HG03039 (cell line): ENCODE results near the gene ARID2.

Experiments used
- ATAC-seq: cut with Tn5 transposase; IDR thresholded peaks from one replicate; pipeline ENCODE4 v1.9.1; 2021; ENCODE audit warnings: mild to moderate bottlenecking, moderate library complexity; ENCODE audit not compliant: unreplicated experiment

Gene ARID2

DNA sequence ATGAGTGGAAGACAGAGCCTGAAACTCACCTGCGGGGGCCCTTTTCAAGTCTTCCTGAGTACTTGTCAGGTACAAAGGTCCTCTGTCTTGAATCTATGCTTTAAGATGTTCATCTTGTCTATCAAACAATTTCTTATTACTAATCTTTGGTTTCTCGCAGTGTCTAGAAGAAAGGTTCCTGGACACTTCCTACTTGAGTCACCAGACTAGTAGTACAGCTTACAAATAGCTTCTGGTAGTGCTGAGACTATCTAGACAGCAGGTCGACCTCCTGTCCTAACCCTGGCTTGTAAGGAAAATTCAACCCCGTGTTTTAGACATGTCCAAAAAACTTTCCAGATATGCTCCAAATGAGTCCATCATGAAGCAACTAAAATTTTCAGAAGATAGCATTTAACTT, 11.2 kb upstream of the ARID2 start:
- ATAC-seq = no peak

DNA sequence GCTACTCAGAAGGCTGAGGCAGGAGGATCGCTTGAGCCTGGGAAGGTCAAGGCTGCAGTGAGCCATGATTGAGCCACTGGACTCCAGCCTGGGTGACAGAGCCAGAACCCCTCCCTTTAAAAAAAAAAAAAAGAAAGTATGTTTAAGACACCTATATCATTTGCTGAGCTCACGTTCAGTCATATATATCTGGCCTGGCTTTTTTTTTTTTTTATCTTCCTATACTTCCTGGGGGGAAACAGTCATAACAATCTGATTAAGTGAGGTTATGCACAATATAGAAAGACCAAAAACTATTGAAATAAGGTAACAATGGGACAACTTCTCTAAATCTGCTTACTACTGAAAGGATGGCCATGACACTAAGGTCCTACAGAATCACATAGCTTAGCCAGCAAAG, 9.4 kb upstream of the ARID2 start:
- ATAC-seq = no peak

DNA sequence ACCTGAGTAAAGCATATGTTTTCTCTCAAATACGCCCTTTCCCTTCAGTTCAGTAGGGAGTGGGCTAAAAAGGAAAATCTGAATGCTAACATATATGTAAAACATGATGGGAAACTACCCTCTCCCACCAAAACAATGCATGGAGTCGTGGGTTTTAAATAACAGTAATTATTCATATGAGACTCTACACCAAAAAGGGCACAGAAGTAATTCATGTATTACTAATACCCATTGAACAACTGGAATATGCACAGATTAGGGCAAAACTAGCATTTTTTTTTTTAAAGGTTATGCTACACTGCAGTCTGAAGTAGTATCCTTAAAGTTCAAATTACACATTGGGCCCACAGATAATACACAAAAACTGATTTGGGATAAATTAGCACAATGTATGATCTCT, 8.1 kb upstream of the ARID2 start:
- ATAC-seq = no peak

DNA sequence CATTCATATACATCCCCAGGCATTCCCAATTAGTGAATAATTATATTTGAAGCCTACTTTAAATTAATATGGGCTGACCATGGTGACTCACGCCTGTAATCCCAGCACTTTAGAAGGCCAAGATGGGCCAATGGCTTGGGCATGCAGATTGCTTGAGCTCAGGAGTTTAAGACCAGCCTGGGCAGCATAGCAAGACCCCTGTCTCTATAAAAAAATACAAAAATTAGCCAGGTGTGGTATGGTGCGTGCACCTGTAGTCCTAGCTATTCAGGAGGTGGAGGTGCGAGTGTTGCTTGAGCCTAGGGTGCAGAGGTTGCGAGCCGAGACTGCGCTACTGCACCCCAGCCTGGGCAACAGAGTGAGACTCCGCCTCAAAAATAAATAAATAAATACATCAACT, 7.6 kb upstream of the ARID2 start:
- no peak for ATAC-seq

DNA sequence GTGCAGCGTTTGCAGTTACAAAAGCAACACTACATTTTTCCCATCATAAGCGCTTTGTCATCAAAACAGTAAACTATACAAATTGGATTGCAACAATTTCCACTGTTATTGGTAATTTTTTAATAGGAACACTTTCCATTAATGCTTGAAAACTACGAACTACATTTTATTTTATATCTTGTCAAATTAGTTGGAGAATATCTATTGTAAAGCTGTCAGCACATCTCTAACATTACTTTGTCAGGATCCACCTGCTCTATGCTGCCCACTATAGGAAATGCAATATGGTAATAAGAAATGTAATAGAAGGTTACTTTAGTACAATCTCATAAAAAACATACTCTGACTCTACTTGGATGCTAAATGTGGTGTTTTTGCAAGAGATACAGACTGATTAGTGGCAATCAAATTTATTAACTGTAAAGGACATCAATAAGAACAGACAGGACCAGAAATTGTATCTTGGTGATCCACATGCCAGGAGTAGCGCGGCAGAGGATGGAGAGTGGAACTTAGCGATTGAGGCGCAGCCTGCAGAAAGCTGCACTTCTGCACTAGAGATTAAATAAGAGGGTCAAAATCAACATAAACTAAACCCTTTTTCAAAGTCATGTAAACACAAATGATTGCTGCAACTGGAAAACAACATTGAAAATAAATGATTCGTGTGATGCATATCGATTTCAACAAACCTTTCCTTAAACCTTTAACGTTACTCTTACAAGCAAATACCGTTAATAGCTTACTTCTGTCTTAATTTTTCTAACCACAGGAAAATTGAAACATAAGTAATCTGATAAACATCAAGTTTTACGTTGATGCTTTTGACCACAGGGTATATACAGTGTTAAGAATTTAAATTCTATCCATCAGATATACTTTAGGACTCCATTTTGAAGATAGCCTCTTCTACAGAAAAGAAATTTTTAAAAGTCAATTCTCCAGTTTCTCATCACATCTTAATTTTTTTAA, 3.6 kb upstream of the ARID2 start:
- no peak for ATAC-seq

DNA sequence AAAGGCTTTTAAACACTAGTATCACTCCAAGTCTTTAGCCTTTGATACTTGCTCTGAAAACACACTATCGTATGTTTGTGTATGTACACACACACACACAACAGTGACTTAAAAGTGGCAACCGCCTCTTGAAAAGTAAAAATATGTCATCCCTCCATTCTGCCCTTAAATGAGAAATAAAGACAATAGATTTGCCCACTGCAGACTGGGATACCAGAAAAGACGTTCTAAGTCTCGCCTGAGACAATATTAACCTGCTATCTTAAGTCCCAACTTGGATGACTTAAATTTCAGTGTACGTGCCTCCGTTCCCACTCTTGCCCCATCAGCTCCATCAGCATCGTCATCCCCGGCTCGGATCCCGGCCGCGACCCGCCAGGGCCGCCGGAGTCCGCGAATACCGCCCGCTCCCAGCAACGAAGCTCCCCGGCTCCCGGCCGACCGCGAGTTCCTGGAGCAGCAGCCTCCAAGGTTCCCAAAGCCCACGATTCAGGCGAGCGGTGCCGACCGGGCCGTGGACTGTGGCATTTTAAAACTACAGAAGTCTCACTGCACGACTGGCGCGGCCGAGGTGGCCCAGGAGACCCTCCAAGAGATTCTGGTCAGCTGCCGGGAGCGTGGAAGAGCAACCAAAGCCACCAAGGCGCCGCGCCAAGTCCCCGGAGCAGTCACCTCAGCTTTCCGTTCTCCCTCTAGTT, 2.8 kb upstream of the ARID2 start:
- ATAC-seq = no peak

DNA sequence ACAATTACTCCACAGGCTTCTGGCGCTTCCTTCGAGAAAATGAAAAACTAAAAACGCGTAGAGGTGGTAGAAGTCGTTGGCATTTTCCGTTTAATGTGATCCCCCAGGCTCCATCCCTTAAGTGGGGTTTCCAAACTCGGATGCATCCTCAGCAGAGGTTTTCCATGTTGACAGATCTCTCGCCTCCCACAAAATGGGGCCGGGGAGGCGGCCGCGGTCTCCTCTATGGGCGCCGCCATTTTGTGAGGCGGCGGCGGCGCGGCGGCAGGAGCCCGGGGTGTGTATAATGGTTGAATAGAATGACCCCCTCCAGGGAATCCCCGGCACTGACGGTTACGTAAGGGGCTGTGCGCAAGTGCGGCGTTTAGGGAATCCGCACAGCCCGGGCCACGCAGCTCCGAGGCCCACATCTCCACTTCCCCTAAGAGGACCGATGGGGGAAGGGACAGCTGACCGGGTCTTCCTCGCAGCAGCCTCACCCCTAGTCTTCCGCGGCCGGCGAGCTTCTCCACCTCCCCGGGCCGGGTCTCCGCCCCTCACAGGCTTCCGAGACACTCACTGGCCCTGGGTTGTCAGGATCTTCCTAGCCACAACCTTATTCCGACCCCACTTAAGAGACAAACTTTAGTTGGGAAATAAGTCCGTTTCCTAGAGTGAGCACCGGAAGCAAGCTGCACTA, 2.1 kb upstream of the ARID2 start:
- peak; percentile 52 for ATAC-seq

DNA sequence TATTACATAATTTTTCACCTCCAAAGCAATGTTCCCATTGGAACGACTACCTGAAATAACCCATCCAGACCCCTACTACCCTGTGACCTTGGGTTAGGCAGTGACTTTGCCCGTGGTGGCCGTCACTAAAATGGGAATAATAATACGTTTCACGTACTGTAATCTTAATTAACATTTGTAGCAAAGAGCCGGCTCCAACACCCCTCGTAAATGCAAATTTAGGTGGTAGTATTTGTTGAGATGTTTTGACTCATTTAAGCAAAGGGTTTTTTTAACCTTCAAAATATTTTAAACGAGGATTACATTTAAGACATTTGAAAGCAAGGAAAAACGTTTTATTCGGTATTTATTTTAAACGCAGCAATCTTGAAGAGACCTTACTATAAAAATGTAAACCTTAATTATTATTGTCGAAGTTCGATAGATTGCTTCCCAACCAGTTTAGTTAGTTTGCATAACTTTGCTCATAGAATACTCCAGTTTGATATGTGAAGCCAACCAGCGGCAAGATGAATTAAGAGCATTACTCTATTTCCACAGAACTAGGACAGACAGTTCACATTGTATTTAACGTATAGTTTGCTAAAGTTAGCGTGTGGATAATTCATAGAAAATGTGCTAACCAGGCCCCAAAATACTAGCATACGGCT, 1.4 kb upstream of the ARID2 start:
- no peak for ATAC-seq

DNA sequence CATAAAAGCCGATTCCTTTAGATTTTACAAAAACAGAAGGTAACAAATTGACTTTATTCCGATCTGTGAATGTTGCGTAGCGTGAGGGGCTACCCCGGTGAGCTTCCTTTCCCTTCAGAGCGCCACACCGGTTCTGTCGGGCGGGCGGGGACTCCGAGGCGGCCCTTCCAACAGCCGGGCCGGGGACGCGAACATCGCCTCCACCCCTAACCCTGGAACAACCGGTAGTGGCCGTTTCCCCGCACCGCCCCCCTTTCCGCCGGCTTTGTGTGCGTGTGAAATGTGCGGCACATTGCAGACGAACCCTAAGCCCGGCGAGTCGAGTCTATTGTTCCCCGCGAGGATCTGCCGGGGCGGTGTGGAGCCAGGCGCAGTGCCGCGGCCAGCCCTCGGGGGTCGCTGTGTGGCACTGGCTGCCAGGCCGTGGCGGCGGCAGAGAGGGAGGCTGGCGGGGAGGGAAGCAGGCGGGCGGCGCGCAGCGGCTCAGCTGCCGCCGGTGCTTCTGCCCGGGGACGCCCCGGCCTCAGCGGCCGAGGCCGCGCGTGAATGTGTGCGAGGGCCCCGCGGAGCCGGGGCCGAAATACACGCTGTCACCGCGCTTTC, 775 bp upstream of the ARID2 start:
- peak; percentile 43 for ATAC-seq

DNA sequence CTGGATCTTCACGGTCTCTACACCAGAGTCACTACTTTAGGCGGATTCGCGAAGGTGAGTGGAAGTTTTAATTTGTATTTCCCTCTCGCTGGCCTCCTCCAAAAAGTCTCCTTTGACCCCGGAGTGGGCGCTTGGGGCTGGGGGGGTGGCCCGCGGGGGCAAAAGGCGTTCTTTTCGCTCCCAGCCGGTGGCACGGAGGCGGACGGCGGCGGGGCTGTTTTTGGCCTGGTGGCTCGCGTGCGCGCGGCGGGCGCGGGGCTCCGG, 510 bp downstream of the ARID2 start:
- ATAC-seq = no peak

DNA sequence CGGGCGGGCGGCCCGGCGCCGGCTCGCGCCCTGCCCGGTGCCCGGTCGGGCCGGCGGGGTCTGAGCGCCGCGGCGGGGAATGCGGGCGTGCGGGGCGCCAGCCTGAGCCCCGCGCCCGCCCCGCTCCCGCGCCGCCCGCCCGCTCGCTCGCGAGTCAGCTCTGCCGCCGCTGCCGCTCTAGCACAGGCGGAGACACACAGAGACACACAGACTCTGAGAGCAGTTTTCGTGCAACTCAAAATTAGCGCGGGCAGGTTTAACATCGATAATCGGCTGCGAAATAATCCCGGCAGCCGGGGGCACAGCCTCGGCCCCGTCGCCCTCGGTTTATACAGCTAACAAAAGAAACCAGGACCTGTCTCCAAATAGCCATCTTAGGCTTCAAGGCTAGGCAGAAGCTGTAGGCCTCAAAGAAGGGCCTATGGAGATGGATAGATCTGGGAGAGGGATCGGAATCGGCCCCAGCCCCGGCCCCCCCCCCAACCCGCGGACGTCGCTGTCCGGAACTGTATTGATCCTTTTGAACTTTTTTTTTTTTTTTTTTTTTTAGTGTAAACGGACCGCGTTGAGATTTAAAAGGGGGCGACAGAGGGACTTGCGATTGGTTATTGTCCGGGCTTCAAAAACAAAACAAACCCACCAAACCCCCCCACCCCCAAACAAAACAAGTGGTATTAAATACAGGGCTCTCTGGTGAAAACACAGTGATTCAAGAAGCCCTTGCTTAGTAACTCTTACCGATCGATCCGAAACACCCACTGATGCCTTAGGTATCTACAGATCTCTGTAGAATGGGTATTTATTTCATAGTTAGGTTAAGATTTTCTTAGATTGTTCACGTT, 1.1 kb downstream of the ARID2 start:
- no peak for ATAC-seq

DNA sequence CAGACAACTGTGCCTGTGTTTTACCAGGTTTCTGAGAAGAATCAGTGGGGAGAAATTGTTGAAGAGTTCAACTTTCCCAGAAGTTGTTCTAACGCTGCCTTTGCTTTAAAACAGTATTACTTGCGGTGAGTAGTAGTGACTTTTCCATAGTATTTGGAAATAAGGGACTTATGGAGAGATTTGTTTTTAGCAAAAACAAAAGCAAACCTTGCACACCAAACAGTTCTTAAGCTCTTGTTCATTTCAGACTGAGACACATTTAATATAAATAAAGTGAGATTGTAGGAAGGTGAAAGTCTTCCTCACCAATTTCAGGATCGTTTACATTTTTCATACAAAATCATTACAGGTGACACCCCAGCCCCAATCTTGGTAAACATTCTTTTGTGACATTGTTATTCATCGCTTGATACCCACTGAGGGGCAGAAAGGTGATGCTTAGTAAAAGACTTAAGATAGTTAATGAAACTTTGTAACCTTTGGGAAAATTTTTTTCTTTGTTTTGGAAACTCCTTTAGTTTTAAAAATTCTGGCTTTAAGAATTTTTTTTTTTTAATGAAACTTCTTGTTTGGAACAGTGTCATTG, 1.8 kb downstream of the ARID2 start:
- ATAC-seq = no peak

DNA sequence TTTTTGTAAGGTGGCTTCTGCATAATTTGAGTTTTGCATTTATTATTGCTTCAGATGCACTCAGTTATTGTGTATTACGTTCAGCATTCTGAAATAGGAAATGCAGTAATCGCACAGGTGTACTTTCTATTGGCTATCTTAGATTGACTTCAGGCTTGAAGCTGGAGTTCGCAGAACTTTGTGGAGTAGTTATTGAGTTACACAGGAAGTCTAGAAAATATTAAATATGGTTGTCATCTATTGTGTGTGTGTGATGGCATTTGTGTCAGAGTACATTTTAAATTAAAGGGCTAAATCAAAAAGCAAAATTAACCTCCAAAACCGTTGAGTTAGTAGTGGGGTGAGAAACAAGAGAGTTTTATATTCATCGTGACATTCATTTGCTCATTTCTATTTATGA, 2.7 kb downstream of the ARID2 start:
- no peak for ATAC-seq

DNA sequence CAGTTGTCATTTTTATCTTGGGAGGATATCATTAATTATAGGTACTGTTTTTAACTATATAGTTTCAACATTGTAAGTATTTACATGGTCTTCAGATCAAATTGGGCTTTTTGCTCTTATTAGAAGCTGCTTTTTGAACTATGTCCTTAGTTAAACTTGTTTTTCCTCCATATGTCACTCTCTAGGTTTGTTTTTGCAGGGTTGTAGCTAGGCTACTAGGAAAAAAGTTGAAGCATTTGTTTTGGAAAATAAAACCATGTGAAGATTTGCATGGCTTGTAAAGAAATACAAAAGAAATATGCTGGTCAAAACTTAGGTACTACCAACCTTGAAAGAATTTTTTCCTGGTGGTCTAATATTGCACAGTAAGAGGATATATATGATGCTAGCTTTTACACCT, 3.4 kb downstream of the ARID2 start:
- no peak for ATAC-seq

DNA sequence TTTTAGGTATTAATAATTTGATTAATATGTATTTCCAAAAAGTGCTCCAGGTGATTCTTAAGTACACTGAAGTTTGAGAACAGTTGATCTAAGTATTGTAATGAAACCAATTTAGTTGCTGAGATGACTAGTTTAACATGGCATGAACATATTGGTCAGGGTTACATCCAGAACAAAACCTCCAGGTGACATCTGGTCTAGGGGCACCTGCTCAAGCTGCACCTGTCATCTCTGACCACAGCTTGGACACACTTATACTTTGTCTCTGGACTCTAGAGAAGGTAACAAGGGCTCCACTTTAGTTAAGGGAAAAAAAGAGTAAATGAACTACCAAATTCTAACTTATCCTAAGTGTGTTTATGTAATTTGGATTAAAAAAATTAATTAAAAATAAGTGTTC, 8.1 kb downstream of the ARID2 start:
- no peak for ATAC-seq

DNA sequence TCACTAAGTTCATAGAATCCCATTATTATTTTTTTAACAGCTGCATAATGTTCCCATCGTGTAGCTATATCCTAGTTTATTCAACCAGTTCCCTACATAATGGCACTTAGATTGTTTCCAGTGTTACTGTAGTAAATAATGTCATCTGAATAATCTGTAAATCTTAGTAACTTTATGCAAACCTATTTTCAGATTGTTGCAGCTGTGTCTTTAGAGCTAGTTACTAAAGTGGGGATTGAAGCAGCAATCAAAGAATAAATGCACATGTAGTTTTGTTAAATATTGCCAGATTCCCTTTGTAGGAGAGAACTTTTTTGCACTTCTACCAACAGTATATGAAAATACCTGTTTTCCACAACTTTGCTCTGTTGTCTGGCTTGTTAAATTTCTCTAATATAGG, 13.1 kb downstream of the ARID2 start:
- ATAC-seq = no peak

DNA sequence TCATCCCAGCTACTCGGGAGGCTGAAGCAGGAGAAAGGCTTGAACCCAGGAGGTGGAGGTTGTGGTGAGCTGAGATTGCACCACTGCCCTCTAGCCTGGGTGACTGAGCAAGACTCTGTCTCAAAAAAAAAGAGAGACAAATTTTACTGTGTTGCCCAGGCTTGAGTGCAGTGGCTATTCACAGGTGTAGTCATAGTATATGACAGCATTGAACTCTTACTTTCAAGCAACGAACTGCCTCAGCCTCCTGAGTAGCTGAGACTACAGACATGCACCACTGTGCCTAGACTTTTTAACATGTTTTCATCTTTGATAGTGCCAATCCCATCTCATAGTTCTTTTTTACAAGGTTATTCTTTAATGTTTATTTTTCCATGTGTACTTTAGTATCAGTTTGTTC, 13.7 kb downstream of the ARID2 start:
- ATAC-seq = no peak

DNA sequence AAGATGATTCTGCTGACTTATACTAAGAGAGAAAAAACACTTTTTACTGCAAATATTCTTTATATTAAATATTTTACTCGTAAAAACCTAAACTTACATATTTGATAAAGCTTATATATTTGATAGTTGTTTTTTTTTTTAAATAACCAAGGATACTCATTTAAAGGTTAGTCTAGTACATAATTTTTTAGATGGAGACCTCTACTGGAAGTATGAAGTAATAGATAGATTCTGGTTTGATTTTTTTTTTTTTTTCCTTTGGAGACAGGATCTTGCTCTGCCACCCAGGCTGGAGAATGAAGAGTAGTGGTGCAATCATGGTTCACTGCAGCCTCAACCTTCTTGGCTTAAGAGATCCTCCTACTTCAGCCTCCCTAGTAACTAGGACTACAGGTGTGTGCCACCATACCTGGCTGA, 16.4 kb downstream of the ARID2 start:
- ATAC-seq = no peak

DNA sequence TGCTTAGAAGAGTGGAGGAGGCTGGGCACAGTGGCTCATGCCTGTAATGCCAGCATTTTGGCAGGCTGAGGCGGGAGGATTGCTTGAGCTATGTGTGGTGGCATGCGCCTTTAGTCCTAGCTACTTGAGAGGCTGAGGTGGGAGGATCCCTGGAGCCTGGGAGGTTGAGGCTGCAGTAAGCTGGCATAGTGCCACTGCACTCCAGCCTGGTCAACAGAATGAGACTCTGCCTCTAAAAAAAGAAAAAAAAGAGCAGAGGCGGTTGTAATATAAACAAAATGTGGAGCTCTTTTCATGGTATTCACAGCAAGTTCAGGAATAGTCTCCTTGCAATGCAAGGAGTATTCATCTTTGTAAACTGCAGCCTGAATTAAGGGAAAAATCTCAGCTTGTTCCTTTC, 27.2 kb downstream of the ARID2 start:
- no peak for ATAC-seq

DNA sequence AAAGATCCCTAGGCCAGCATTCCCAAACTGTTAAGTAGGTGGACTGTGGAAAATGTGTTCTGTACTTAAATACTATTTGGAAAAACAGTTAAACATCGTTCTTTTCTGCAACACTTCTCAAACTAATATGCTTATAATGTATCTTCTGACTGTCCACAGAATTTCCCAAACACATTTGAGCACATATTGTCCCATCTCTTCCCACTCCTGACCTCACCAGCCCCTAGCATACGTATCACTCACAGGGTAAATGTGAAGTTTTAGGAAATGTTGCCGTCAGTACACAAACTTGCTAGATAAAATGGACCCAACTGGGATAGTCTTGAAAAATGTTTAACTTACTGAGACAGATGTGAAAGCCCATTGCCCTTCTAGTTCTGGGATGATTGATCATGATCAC, 27.7 kb downstream of the ARID2 start:
- no peak for ATAC-seq
